IMR-90 (cell line): Measurements from ENCODE around the gene LSM14B. TPM values are rescaled to one million over a fixed set of nuclear protein-coding genes. Genes with fewer than 3 reads are reported as not detected.

Experiments
- ATAC-seq: fragments of 200-7000 bp; cut with Tn5 transposase; 2 replicates; pipeline ENCODE4 v1.9.1; 2020; ENCODE audit warnings: low read depth, mild to moderate bottlenecking, moderate library complexity
- BruUV-seq: library from RNA; stranded (reverse); fragments of 400-500 nt; replicated peaks from 2 replicates; lab custom pipeline; 2021; lab: Mats Ljungman, UMichigan
- CTCF ChIA-PET: fragments of 300-600 bp; formaldehyde crosslinking; extraction: SDS; loops from one replicate; lab custom pipeline; 2021; ENCODE audit warnings: antibody characterized with exemption; lab: Yijun Ruan, JAX
- POLR2A ChIA-PET: fragments of 300-600 bp; sonication (Branson Sonifier 250); formaldehyde crosslinking; loops from one replicate; lab custom pipeline; 2022; ENCODE audit warnings: antibody characterized with exemption; ENCODE audit not compliant: unreplicated experiment; lab: Charles Lee
- DNase-seq: peaks from one replicate; pipeline ENCODE4 v3.0.0; 2013
- H2AFZ ChIP-seq: replicated peaks from 2 replicates; pipeline ENCODE3; 2013; ENCODE audit warnings: low read length, mild to moderate bottlenecking; ENCODE audit not compliant: poor library complexity
- H2AK5ac ChIP-seq: 2 replicates; pipeline ENCODE4 v1.6.1; 2013; ENCODE audit warnings: low read depth, low read length, inconsistent platforms
- H2AK9ac ChIP-seq: replicated peaks from 2 replicates; pipeline ENCODE3; 2013; ENCODE audit warnings: mild to moderate bottlenecking, low read depth, low read length, moderate library complexity; ENCODE audit not compliant: poor library complexity
- H2BK120ac ChIP-seq: 2 replicates; pipeline ENCODE4 v1.6.1; 2013; ENCODE audit warnings: low read depth, low read length, inconsistent platforms
- H2BK15ac ChIP-seq: 3 replicates; pipeline ENCODE4 v1.6.1; 2013; ENCODE audit warnings: low read depth, low read length, inconsistent platforms
- H2BK20ac ChIP-seq: 2 replicates; pipeline ENCODE4 v1.6.1; 2013; ENCODE audit warnings: low read depth, mild to moderate bottlenecking, inconsistent platforms, low read length, moderate library complexity
- H2BK5ac ChIP-seq: 2 replicates; pipeline ENCODE4 v1.6.1; 2013; ENCODE audit warnings: mild to moderate bottlenecking, low read depth, low read length, inconsistent platforms; ENCODE audit not compliant: poor library complexity, severe bottlenecking
- H3K14ac ChIP-seq: replicated peaks from 2 replicates; pipeline ENCODE4 v1.6.1; 2013; ENCODE audit warnings: low read depth, low read length, inconsistent platforms
- H3K18ac ChIP-seq: 2 replicates; pipeline ENCODE4 v1.6.1; 2013; ENCODE audit warnings: low read depth, low read length, control low read depth
- H3K23ac ChIP-seq: 2 replicates; pipeline ENCODE4 v1.6.1; 2013; ENCODE audit warnings: low read depth, low read length, inconsistent platforms
- H3K27ac ChIP-seq: 2 replicates; pipeline ENCODE4 v1.5.1; 2013; ENCODE audit warnings: mild to moderate bottlenecking, control low read depth, low read length; ENCODE audit not compliant: insufficient read depth
- H3K27me3 ChIP-seq: 2 replicates; pipeline ENCODE4 v1.6.1; 2013; ENCODE audit warnings: low read length; ENCODE audit not compliant: control insufficient read depth, insufficient read depth
- H3K36me3 ChIP-seq: 2 replicates; pipeline ENCODE4 v1.6.1; 2013; ENCODE audit warnings: low read length, mixed read lengths; ENCODE audit not compliant: control insufficient read depth, insufficient read depth
- H3K4ac ChIP-seq: 2 replicates; pipeline ENCODE4 v1.6.1; 2013; ENCODE audit warnings: low read depth, low read length, inconsistent platforms
- H3K4me1 ChIP-seq: 2 replicates; pipeline ENCODE4 v1.6.1; 2013; ENCODE audit warnings: low read length, mixed read lengths; ENCODE audit not compliant: control insufficient read depth, insufficient read depth
- H3K4me2 ChIP-seq: 2 replicates; pipeline ENCODE4 v1.6.1; 2013; ENCODE audit warnings: low read depth, mild to moderate bottlenecking, control low read depth, low read length, moderate library complexity
- H3K4me3 ChIP-seq: 2 replicates; pipeline ENCODE4 v1.5.1; 2013; ENCODE audit warnings: low read depth, mild to moderate bottlenecking, control low read depth, low read length, moderate library complexity; ENCODE audit not compliant: insufficient read depth
- H3K56ac ChIP-seq: 2 replicates; pipeline ENCODE4 v1.6.1; 2013; ENCODE audit warnings: low read length, inconsistent platforms; ENCODE audit not compliant: insufficient read depth; ENCODE audit errors: extremely low read depth
- H3K79me1 ChIP-seq, 2 experiments: 2 replicates each; pipeline ENCODE4 v1.6.1; 2013; ENCODE audit warnings: low read length in 2 of 2, inconsistent platforms in 1 of 2, low read depth in 1 of 2
- H3K9ac ChIP-seq: 2 replicates; pipeline ENCODE4 v1.6.1; 2013; ENCODE audit warnings: low read depth, low read length, control low read depth
- H3K9me1 ChIP-seq: 2 replicates; pipeline ENCODE4 v1.6.1; 2013; ENCODE audit warnings: low read length, inconsistent platforms; ENCODE audit not compliant: insufficient read depth
- H3K9me3 ChIP-seq: 2 replicates; pipeline ENCODE4 v1.6.1; 2013; ENCODE audit warnings: low read length; ENCODE audit not compliant: control insufficient read depth, insufficient read depth
- H4K20me1 ChIP-seq: 2 replicates; pipeline ENCODE4 v1.6.1; 2013; ENCODE audit warnings: low read length, inconsistent platforms; ENCODE audit not compliant: insufficient read depth
- H4K5ac ChIP-seq: 2 replicates; pipeline ENCODE4 v1.6.1; 2013; ENCODE audit warnings: mild to moderate bottlenecking, low read depth, low read length, control low read depth
- H4K8ac ChIP-seq, 2 experiments: 2 replicates each; pipeline ENCODE4 v1.6.1; 2013; ENCODE audit warnings: low read depth in 2 of 2, low read length in 2 of 2, control low read depth in 1 of 2, inconsistent platforms in 1 of 2
- H4K91ac ChIP-seq: 2 replicates; pipeline ENCODE4 v1.6.1; 2013; ENCODE audit warnings: low read depth, low read length, inconsistent platforms; ENCODE audit not compliant: insufficient read depth
- BHLHE40 ChIP-seq: fragments of 150-350 bp; IDR thresholded peaks from 2 replicates; pipeline ENCODE4 v1.6.1; 2016; ENCODE audit warnings: mild to moderate bottlenecking, low read depth, low read length
- MAFK ChIP-seq: IDR thresholded peaks from 2 replicates; pipeline ENCODE4 v1.6.1; 2012; ENCODE audit warnings: low read depth, low read length, improper control_type of control experiment
- RFX5 ChIP-seq: IDR thresholded peaks from 2 replicates; pipeline ENCODE4 v1.8.0; 2012; ENCODE audit warnings: low read depth, mild to moderate bottlenecking, low read length, moderate library complexity
- WGBS, 2 experiments: methylation state at CpG; one replicate each; pipeline versions ENCODE4 v1.1.5 to v1.1.7; 2013; ENCODE audit warnings: missing lambda C conversion rate in 2 of 2; ENCODE audit not compliant: insufficient read length in 1 of 2; ENCODE audit errors: extremely low coverage in 2 of 2; 5-methylcytosine and 5-hydroxymethylcytosine counted together
- dilution Hi-C: fragments of 300-500 bp; cut with HindIII; formaldehyde crosslinking; loops from one replicate; pipeline ENCODE4 v1.14.3; 2018; ENCODE audit warnings: low sequenced_read_pairs; ENCODE audit not compliant: unreplicated experiment
- in situ Hi-C: fragments of 300-500 bp; cut with MboI; formaldehyde crosslinking; loops from 3 replicates; pipeline ENCODE4 v1.14.3; 2019; ENCODE audit warnings: low sequenced_read_pairs, inconsistent platforms, mixed read lengths
- intact Hi-C: fragments of 100-400 bp; cut with micrococcal nuclease; formaldehyde crosslinking; loops from 2 replicates; pipeline ENCODE4 v1.10.0; 2022
- polyA plus RNA-seq, 3 experiments: library from polyadenylated mRNA; depleted of rRNA; stranded (reverse); fragments of >200 nt; gene quantifications; 2 replicates each; pipeline ENCODE4 v1.2.3, GENCODE V29; 2012; ENCODE audit warnings: low replicate concordance in 1 of 3
- total RNA-seq: library from RNA; depleted of rRNA; stranded (reverse); fragments of >200 nt; gene quantifications from 2 replicates; pipeline ENCODE4 v1.2.3, GENCODE V29; 2012
- TF ChIP-seq, protein P1 (sequence below): conservative IDR thresholded peaks from 2 replicates; pipeline ENCODE4 v1.5.1; 2012; ENCODE audit warnings: mild to moderate bottlenecking, low read depth, low read length, improper control_type of control experiment

LSM14B gene
- total and polyA plus RNA-seq, 2 of the 4 experiments (the other 2 are of a cell fraction), result 23.7 to 41.1 TPM

DNA sequence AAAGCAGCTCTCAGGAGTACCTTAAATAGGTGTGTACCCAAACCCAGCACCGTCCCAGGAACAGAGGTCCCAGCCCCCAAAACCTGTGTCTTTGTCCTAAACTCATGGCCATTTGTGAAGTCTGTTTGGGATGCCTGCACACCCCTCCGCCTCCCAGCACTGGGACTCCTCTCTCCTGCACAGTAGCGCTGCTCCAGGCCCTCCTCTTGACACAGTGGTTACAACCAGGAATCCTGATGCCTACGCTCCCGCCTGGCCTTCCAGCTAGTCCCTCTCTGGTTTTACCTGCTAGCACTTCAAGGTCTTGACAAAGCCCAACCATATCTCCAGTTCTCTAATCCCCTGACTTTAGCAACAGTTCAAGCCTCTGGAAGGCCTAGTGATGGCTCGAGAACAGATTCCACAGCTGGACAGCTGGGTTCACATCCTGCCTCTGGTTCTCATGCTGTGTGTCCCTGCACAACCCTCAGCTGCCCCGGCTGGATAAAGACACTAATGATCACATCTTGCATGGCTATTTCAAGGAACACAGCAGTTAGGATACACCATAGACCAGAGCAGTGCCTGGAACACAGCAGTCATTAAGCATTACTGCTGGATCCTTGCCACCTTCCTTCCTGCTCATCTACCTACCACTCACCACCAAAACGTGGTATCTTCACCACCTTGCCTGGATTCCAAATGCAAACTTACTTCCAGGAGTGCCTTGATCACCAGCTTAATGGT is 15.4 kb downstream of the LSM14B start:
- Histone ChIP-seq H2AK5ac (no peak overlapping the region), H2AFZ (no peak overlapping the region), H3K18ac (no peak overlapping the region), H3K36me3 (peaks cover 65% of the 10 kb centered on the region), H3K14ac (no peak overlapping the region), H3K23ac (no peak overlapping the region), H2AK9ac (no peak overlapping the region), H2BK5ac (no peak overlapping the region), H4K8ac (no peak overlapping the region), H3K79me1 (peaks cover 13 to 84% of the 10 kb centered on the region in 2 experiments), H3K9me3 (no peaks in the 10 kb centered on the region), H2BK20ac (no peak overlapping the region), H2BK15ac (no peak overlapping the region), H4K91ac (no peak overlapping the region), H3K4ac (no peak overlapping the region), H4K5ac (no peak overlapping the region), H4K20me1 (peaks cover 97% of the 10 kb centered on the region), H3K56ac (no peak overlapping the region), H2BK120ac (no peak overlapping the region), H3K4me3 (no peak overlapping the region), H3K9ac (no peak overlapping the region), H3K9me1 (peaks cover 8% of the 10 kb centered on the region; the same call in 1 of the 2 replicates), H3K4me2 (no peak overlapping the region), H3K4me1 (peaks cover 12% of the 10 kb centered on the region), H3K27me3 (no peaks in the 10 kb centered on the region), H3K27ac (no peak overlapping the region)
- ATAC-seq (no peak), DNase-seq (no peak)
- CTCF ChIA-PET, result no interaction called here
- POLR2A ChIA-PET, result no interaction called here
- dilution Hi-C loops (no loop called here), intact Hi-C loops (no loop called here), in situ Hi-C loops (no loop called here)
- no TSS peak for BruUV-seq
- WGBS, 2 experiments, result 89% methylated on average over 5 of the region's 8 CpGs; no CpG with 5 or more reads in 1 of the 2 experiments
- TF ChIP-seq BHLHE40, result no peak
- TF ChIP-seq RFX5, result no peak
- TF ChIP-seq, protein P1, sequence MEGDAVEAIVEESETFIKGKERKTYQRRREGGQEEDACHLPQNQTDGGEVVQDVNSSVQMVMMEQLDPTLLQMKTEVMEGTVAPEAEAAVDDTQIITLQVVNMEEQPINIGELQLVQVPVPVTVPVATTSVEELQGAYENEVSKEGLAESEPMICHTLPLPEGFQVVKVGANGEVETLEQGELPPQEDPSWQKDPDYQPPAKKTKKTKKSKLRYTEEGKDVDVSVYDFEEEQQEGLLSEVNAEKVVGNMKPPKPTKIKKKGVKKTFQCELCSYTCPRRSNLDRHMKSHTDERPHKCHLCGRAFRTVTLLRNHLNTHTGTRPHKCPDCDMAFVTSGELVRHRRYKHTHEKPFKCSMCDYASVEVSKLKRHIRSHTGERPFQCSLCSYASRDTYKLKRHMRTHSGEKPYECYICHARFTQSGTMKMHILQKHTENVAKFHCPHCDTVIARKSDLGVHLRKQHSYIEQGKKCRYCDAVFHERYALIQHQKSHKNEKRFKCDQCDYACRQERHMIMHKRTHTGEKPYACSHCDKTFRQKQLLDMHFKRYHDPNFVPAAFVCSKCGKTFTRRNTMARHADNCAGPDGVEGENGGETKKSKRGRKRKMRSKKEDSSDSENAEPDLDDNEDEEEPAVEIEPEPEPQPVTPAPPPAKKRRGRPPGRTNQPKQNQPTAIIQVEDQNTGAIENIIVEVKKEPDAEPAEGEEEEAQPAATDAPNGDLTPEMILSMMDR, result no peak
- no peak for TF ChIP-seq MAFK
